Right ventricle myocardium superior (tissue), 1 donor: Measurements from ENCODE around the gene EP400. TPM values are rescaled to one million over a fixed set of nuclear protein-coding genes. Genes with fewer than 3 reads are reported as not detected.
A peak's percentile ranks its signal among the peaks of the same experiment; 100 is the strongest.
"Not testable (repeated sequence)": the region's sequence is repeated elsewhere in the genome, so short reads cannot be mapped to it uniquely, and the experiment has no call there.

Experiments
- ATAC-seq: fragments of 200-7000 bp; cut with Tn5 transposase; one replicate; pipeline ENCODE4 v1.9.1; 2020; ENCODE audit warnings: mild to moderate bottlenecking; ENCODE audit not compliant: poor library complexity
- DNase-seq: peaks from one replicate; pipeline ENCODE4 v3.0.0-alpha.2; 2020
- intact Hi-C: fragments of 100-400 bp; cut with DNase I; formaldehyde crosslinking; loops from one replicate; pipeline ENCODE4 v1.11.2; 2022
- total RNA-seq: library from RNA; stranded (reverse); fragmentation: NEBNext Ultra II Directional; extraction: Animal tissue kit (Norgen Biotek cat#: 25700); gene quantifications from one replicate; pipeline ENCODE4 v1.2.1, GENCODE V29; 2021
- donor health status: DM: no; HTN: yes; CAD: no; lungs with severe emphysema.

Gene EP400
- total RNA-seq, 1 donor from 2014 or later = 12.3 TPM

GRCh38 chr12:132026061-132026795 lies 76.5 kb downstream of the EP400 start:
- intact Hi-C loops = no loop called here
- ATAC-seq = no peak
- DNase-seq = no peak

GRCh38 chr12:132026796-132027500 lies 77.2 kb downstream of the EP400 start:
- no peak for ATAC-seq
- DNase-seq = no peak
- intact Hi-C loops = no loop called here

GRCh38 chr12:132027636-132028035 lies 77.9 kb downstream of the EP400 start:
- intact Hi-C loops = no loop called here
- DNase-seq (no peak), ATAC-seq (no peak)

GRCh38 chr12:132028111-132028510 lies 78.4 kb downstream of the EP400 start:
- DNase-seq = no peak
- no peak for ATAC-seq
- intact Hi-C loops = no loop called here

GRCh38 chr12:132029503-132030300 lies 80.0 kb downstream of the EP400 start:
- intact Hi-C loops = no loop called here
- ATAC-seq (no peak), DNase-seq (no peak)

GRCh38 chr12:132030367-132031038 lies 80.8 kb downstream of the EP400 start:
- intact Hi-C loops = no loop called here
- peak; percentile 74 for DNase-seq
- ATAC-seq = peak; percentile 92

- DNase-seq = no peak
- intact Hi-C loops = no loop called here
- ATAC-seq = no peak
These were observed 83.9 kb downstream of the EP400 start for GRCh38 chr12:132033627-132034026.

- no peak for ATAC-seq
- DNase-seq = no peak
- intact Hi-C loops = no loop called here
These were observed 86.4 kb downstream of the EP400 start for GRCh38 chr12:132036063-132036683.

GRCh38 chr12:132040906-132041606 lies 91.3 kb downstream of the EP400 start:
- DNase-seq (no peak), ATAC-seq (no peak)
- intact Hi-C loops = no loop called here

- DNase-seq (no peak), ATAC-seq (no peak)
- intact Hi-C loops = no loop called here
These were observed 93.5 kb downstream of the EP400 start for GRCh38 chr12:132043216-132043615.

- no peak for ATAC-seq
- no peak for DNase-seq
- intact Hi-C loops = no loop called here
These were observed 94.2 kb downstream of the EP400 start for GRCh38 chr12:132043770-132044467.

- DNase-seq = no peak
- intact Hi-C loops = no loop called here
- ATAC-seq = no peak
These were observed 95.1 kb downstream of the EP400 start for GRCh38 chr12:132044661-132045412.

GRCh38 chr12:132045751-132046150 lies 96.0 kb downstream of the EP400 start:
- intact Hi-C loops = no loop called here
- no peak for DNase-seq
- no peak for ATAC-seq

- intact Hi-C loops = no loop called here
- no peak for ATAC-seq
- DNase-seq = no peak
These were observed 96.8 kb downstream of the EP400 start for GRCh38 chr12:132046561-132046960.

GRCh38 chr12:132047630-132048029 lies 97.9 kb downstream of the EP400 start:
- ATAC-seq, intact Hi-C loops: not testable (repeated sequence)

GRCh38 chr12:132049442-132049841 lies 99.7 kb downstream of the EP400 start:
- DNase-seq = no peak
- no peak for ATAC-seq
- intact Hi-C loops = no loop called here

More at GRCh38 chr12:132047630-132048029, 97.9 kb downstream of the EP400 start:
- DNase-seq = not testable (repeated sequence)

- ATAC-seq (no peak), DNase-seq (no peak)
- intact Hi-C loops = no loop called here
These were observed 100.1 kb downstream of the EP400 start for GRCh38 chr12:132049876-132050275.
